Measurements from ENCODE around the gene RADIL.

- TF ChIP-seq CTCF (conservative IDR thresholded peaks at IDR 0.05; ENCODE audit: low read length) = no peak
- TF ChIP-seq EZH2phosphoT487 (IDR thresholded peaks at IDR 0.05; ENCODE audit: borderline replicate concordance) = no peak
Measured at GRCh38 chr7:4783762-4784351, 99.7 kb downstream of the RADIL start.
